SK-N-MC (cell line): ENCODE data around the gene RUFY4.

ENCODE experiments used
- DNase-seq: peaks from one replicate; pipeline ENCODE4 v3.0.0-alpha.2; 2011; ENCODE audit warnings: low read depth, low spot score
- H3K27ac ChIP-seq: fragments of 200-600 bp; sonication (generic); 2 replicates; pipeline ENCODE4 v1.5.1; 2016; ENCODE audit warnings: mixed run types
- H3K36me3 ChIP-seq: fragments of 200-600 bp; sonication (generic); 2 replicates; pipeline ENCODE4 v1.6.1; 2017; ENCODE audit warnings: antibody characterized with exemption, low read length, mixed read lengths; ENCODE audit not compliant: insufficient read depth
- H3K4me3 ChIP-seq: fragments of 200-600 bp; sonication (generic); 2 replicates; pipeline ENCODE4 v1.5.1; 2016
- H3K9ac ChIP-seq: fragments of 200-600 bp; sonication (generic); 2 replicates; pipeline ENCODE4 v1.8.0; 2017; ENCODE audit warnings: mixed run types, mixed read lengths; ENCODE audit not compliant: insufficient read length
- H3K9me3 ChIP-seq: fragments of 200-600 bp; sonication (generic); 2 replicates; pipeline ENCODE4 v1.6.1; 2017; ENCODE audit warnings: low read depth, mild to moderate bottlenecking, antibody characterized with exemption, low read length, moderate library complexity, mixed read lengths
- EZH2 ChIP-seq: fragments of 200-600 bp; sonication (generic); IDR thresholded peaks from one replicate; pipeline ENCODE4 v1.6.1; 2017; ENCODE audit warnings: antibody characterized with exemption
- FOXP2 ChIP-seq: optimal IDR thresholded peaks from 2 replicates; pipeline ENCODE3; 2011; ENCODE audit warnings: mild to moderate bottlenecking, moderate library complexity; ENCODE audit not compliant: insufficient read depth; ENCODE audit errors: extremely low read length, control extremely low read depth
- POLR2AphosphoS5 ChIP-seq: IDR thresholded peaks from 2 replicates; pipeline ENCODE4 v1.6.1; 2012; ENCODE audit warnings: mild to moderate bottlenecking, low read depth, low read length, borderline replicate concordance

Gene RUFY4

DNA sequence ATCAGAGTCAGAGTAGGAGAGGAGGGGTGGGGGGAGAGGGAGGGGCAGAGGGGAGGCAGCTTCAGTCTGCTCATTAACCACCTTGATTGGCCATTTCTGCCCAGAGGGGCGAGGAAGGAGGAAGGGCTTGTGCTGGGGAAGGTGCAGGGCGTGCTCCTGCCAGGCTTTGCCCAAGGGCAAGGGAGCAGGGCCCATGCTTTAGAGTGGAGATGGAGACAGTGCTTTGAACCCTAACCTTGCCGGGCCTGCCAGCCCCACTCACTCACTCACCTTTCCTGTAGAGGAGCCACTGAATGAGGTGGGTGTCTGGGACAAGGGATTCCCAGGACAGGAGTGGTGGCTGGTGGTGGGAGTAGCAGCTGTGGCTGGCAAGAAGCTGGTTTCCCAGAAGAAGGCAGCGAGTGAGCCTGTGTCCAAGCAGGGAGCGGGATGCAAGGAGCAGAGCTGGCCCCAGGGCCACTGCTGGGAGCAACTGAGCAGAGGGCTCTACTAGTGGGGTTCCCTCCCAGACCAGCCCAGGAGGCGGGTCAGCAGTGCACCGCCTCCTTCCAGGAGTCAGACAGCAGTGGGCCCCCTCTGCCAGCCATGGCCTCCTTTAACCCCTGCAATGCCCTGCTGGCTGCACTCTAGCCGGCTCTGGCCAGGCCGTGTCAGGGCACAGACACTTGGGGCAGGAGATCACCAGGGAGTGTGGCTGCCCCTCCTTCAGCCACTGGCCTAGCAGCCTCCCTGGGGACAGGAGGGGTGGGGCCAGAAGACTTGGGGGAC, 3.6 kb upstream of the RUFY4 start:
- Histone ChIP-seq H3K9me3 (no peaks in the 10 kb centered on the region), H3K9ac (no peak overlapping the region), H3K27ac (no peak overlapping the region), H3K4me3 (no peak overlapping the region), H3K36me3 (no peaks in the 10 kb centered on the region)
- no peak for DNase-seq
- TF ChIP-seq FOXP2 (no peak), EZH2 (no peak), POLR2AphosphoS5 (no peak)

DNA sequence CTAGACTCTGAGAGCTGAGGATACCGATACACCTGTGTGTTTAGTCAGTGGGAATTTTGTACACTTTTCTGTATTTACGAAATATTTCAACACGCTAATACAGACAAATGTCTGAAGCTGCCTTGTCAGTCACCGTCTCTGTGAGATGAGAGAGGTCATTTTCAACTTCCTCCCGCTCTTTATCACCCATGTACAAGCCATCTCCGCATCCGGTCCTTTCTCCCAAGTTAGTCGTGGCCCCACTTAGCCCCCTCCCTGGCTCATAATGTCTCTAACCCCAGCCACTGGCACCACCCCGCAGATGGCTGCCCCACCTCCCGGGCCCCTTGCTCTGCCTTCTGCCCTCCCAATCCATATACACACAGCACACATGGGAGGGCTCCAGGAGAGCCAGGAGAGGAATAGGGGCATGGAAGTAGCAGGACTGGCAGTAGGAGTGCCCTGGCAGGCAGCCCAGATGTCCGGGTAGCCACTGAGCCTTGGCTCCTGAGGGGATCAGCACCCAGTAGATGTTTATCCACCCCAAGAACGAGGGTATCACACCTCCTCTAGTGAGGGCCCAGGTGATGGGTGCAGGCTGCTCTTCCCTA, 2.0 kb upstream of the RUFY4 start:
- H3K36me3 ChIP-seq, result no peaks in the 10 kb centered on the region
- no peak for TF ChIP-seq POLR2AphosphoS5
- TF ChIP-seq EZH2, result no peak
- no peak for TF ChIP-seq FOXP2
- H3K9ac ChIP-seq, result no peak overlapping the region
- no peaks in the 10 kb centered on the region for H3K9me3 ChIP-seq
- H3K27ac ChIP-seq, result no peak overlapping the region
- no peak for DNase-seq
- H3K4me3 ChIP-seq, result no peak overlapping the region

DNA sequence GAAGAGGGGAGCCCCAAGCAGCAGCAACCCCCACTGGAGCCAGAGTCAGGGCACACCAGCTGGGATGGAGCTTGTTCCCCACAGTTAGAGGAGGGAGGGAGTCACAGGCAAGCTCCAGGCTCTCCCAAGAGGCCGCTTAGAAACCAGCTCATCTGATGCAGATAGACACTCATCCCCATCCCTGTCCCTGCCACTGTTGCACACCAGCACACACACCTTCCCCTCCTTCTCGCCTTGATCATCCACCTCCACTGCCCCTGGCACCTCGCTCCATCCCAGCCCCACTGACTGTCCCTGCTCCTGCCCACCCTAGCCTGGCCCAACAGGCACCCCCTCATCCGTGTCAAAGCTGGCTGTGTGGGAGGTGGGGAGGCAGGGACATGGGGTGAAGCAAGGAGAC, 1.5 kb upstream of the RUFY4 start:
- Histone ChIP-seq H3K9me3 (no peaks in the 10 kb centered on the region), H3K9ac (no peak overlapping the region), H3K27ac (no peak overlapping the region), H3K36me3 (no peaks in the 10 kb centered on the region), H3K4me3 (no peak overlapping the region)
- no peak for DNase-seq
- no peak for TF ChIP-seq POLR2AphosphoS5
- no peak for TF ChIP-seq EZH2

DNA sequence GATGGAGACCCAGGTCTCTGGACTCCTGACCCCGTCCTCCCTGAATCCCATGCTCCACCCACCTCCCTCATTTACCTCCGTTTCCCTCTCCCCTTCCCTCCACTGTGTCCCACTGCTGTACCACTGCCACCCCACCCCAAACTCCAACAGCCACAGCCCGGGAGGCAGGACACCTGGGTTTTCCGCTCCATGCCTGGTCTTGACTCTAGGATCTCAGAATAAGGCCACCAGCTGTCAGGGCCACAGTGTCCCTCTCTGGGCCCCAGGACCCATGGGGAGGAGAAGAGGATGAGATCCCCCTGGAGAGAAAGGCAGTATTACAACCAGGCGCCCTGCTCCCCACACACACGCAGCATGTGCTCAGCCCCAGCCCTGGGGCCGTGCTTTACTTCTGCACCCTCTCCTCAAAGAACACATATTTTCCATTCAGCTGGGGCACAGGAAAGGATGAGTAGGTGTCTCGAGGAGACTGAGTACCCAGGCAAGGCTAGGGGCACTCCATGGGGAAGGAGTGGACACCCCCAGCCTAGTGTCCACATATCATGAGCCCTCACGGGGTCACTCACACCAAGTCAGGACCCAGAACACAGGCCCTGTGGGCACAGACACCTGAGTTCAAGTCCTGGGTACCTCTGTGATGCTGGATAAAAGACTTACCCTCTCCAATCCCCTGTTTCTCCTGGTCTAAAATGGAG, 700 bp downstream of the RUFY4 start:
- Histone ChIP-seq H3K9me3 (no peaks in the 10 kb centered on the region), H3K4me3 (no peak overlapping the region), H3K27ac (no peak overlapping the region), H3K36me3 (no peaks in the 10 kb centered on the region), H3K9ac (no peak overlapping the region)
- no peak for TF ChIP-seq FOXP2
- TF ChIP-seq EZH2, result no peak
- no peak for TF ChIP-seq POLR2AphosphoS5
- no peak for DNase-seq

DNA sequence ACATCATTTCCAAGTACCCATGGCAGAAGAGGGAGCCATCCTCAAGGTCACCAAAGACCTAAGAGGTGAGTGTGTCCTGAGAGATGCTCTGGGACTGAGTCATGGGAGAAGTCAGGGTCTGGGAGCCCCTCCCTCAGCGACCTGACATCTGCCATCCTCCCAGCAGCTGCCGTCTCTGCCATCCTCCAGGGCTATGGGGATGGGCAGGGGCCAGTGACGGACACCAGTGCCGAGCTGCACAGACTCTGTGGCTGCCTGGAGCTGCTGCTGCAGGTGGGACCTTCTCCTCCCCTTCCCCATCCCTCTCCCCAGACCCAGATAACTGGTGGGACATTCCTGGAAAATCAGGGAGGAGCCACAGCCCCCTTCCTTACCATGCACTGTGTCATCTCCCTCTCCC, 1.5 kb downstream of the RUFY4 start:
- Histone ChIP-seq H3K27ac (no peak overlapping the region), H3K4me3 (no peak overlapping the region), H3K9ac (no peak overlapping the region), H3K9me3 (no peaks in the 10 kb centered on the region), H3K36me3 (no peaks in the 10 kb centered on the region)
- TF ChIP-seq EZH2 (no peak), FOXP2 (no peak), POLR2AphosphoS5 (no peak)
- no peak for DNase-seq

DNA sequence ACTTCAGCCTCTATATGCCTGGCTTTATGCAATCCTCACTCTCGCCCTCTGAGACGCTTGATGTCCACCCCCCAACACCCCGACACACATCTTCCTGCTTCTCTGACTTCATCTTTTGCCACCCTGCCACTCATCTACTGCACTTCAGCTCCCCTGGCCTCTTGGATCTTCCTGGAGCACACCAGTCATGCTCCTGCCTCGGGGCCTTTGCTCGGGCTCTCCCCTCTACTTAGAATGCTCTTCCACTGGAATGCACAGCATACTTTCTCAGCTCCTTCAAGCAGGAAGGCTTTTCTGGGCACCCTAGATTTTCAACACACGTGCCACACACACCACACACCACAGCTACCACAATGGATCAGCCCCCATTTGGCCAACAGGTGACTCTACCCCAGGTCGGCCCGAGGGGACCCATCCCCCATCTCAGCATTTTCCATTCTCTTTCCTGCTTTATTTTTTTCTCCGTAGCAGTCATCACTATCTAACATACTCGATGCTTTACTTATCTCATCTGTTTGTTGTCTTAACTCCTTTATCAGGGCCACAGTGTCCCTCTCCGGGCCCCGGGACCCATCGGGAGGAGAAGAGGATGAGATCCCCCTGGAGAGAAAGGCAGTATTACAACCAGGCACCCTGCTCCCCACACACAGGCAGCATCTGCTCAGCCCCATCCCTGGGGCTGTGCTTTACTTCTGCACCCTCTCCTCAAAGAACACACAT, 2.3 kb downstream of the RUFY4 start:
- no peaks in the 10 kb centered on the region for H3K36me3 ChIP-seq
- TF ChIP-seq FOXP2 (no peak), EZH2 (no peak), POLR2AphosphoS5 (no peak)
- H3K9ac ChIP-seq, result no peak overlapping the region
- no peak overlapping the region for H3K4me3 ChIP-seq
- DNase-seq, result no peak
- no peaks in the 10 kb centered on the region for H3K9me3 ChIP-seq
- H3K27ac ChIP-seq, result no peak overlapping the region

DNA sequence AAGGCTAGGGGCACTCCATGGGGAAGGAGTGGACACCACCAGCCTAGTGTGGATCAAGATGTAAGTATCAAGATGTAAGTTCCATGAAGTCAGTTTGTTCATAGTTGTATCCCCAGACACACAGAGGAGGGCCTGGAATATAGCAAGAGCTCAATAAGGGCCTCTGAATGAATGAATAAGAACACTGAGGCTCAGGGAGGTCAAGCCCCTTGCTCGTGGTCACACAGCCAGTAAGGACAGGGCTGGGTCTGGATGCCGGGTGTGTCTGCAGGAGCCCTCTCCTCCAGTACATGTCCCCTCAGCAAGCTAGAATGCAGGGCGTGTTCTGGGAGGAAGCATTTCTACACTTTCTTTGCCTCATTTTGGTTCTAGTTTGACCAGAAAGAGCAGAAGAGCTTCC, 2.9 kb downstream of the RUFY4 start:
- TF ChIP-seq EZH2 (no peak), FOXP2 (no peak), POLR2AphosphoS5 (no peak)
- H3K9ac ChIP-seq, result no peak overlapping the region
- no peak for DNase-seq

DNA sequence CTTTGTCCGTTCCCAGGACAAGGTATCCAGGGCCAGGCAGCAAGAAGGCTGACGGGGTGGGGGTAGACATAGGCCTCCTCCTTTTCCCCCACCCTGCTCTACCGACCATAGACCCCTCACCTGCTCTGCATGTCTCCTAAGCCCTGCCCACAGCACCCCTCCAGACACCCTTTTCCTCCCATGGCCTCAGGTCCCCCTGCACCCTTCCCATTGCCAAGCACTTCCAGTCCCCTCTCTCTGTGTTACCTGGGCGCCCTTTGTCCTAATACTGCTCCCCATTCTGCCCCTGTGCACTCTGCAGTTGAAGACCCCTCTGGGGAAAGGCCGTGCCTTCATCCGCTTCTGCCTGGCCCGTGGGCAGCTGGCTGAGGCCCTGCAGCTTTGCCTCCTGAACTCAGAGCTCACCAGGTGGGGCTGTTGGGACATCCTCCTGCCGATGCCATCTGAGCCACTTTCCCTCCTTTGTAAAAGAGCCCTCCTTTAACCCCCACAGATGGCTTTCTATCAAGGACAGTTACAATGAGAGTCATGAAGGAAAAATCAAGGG, 3.5 kb downstream of the RUFY4 start:
- Histone ChIP-seq H3K4me3 (no peak overlapping the region), H3K9ac (no peak overlapping the region), H3K36me3 (no peaks in the 10 kb centered on the region), H3K27ac (no peak overlapping the region), H3K9me3 (no peaks in the 10 kb centered on the region)
- TF ChIP-seq POLR2AphosphoS5 (no peak), EZH2 (no peak), FOXP2 (no peak)
- DNase-seq, result no peak

More for the DNA sequence above, 2.9 kb downstream of the RUFY4 start:
- no peak overlapping the region for H3K4me3 ChIP-seq
- no peak overlapping the region for H3K27ac ChIP-seq
- H3K9me3 ChIP-seq, result no peaks in the 10 kb centered on the region
- no peaks in the 10 kb centered on the region for H3K36me3 ChIP-seq
